Neural progenitor cell (in vitro differentiated cells): ENCODE data around the gene SUGCT.

ENCODE experiments used
- CTCF ChIP-seq: fragments of 200-600 bp; sonication (generic); IDR thresholded peaks from 2 replicates; pipeline ENCODE4 v1.5.1; 2017; ENCODE audit warnings: antibody characterized with exemption, mild to moderate bottlenecking
- EZH2phosphoT487 ChIP-seq: fragments of 200-600 bp; sonication (generic); IDR thresholded peaks from 2 replicates; pipeline ENCODE4 v1.6.1; 2017; ENCODE audit warnings: antibody characterized with exemption

- TF ChIP-seq CTCF: no peak
- TF ChIP-seq EZH2phosphoT487: no peak
Measured at GRCh38 chr7:40330408-40330807, 195.6 kb downstream of the SUGCT start.
